Uterus (tissue), 4 donors: ENCODE results near the gene TMEM114. TPM values are rescaled to one million over a fixed set of nuclear protein-coding genes. Genes with fewer than 3 reads are reported as not detected.

Experiments used
- DNase-seq, 2 donors: peaks; one replicate each; pipeline ENCODE4 v3.0.0-alpha.2; 2019 to 2020
- H3K27ac ChIP-seq, 2 donors: fragments of 200-600 bp; sonication (generic); 1 replicate in 1 of 2; 2 replicates in 1 of 2; pipeline ENCODE4 v1.5.1; 2016 to 2018
- H3K27me3 ChIP-seq, 2 donors: fragments of 200-600 bp; sonication (generic); one replicate each; pipeline ENCODE4 v1.5.1; 2018 to 2019; ENCODE audit warnings: control low read depth in 1 of 2
- H3K36me3 ChIP-seq, 2 donors: fragments of 200-600 bp; sonication (generic); one replicate each; pipeline ENCODE4 v1.5.1; 2019; ENCODE audit warnings: control low read depth in 1 of 2
- H3K4me1 ChIP-seq, 2 donors: fragments of 200-600 bp; sonication (generic); one replicate each; pipeline ENCODE4 v1.5.1; 2018 to 2019; ENCODE audit warnings: control low read depth in 1 of 2
- H3K4me3 ChIP-seq, 2 donors: fragments of 200-600 bp; sonication (generic); 1 replicate in 1 of 2; 2 replicates in 1 of 2; pipeline ENCODE4 v1.5.1; 2018 to 2019; ENCODE audit warnings: mild to moderate bottlenecking in 1 of 2
- H3K9me3 ChIP-seq, 2 donors: fragments of 200-600 bp; sonication (generic); one replicate each; pipeline ENCODE4 v1.5.1; 2019; ENCODE audit warnings: control low read depth in 1 of 2
- CTCF ChIP-seq, 4 experiments: fragments of 200-600 bp in 2 of 4; fragments of 450-650 bp in 2 of 4; sonication (generic) in 2 of 4; IDR thresholded peaks; one replicate each; pipeline ENCODE4 v1.5.1; 2016 to 2019; ENCODE audit warnings: antibody characterized with exemption in 4 of 4, mild to moderate bottlenecking in 2 of 4, moderate library complexity in 1 of 4
- POLR2A ChIP-seq, 2 donors: fragments of 450-650 bp; IDR thresholded peaks; one replicate each; pipeline ENCODE4 v1.6.1; 2016; ENCODE audit warnings: antibody characterized with exemption in 2 of 2, mild to moderate bottlenecking in 1 of 2, moderate library complexity in 1 of 2
- intact Hi-C: fragments of 100-400 bp; cut with DNase I; formaldehyde crosslinking; loops from one replicate; pipeline ENCODE4 v1.15.1; 2023; ENCODE audit warnings: low total_unique reads
- total RNA-seq, 4 donors: library from RNA; depleted of rRNA in 3 of 4; stranded (reverse); fragments of >200 nt in 3 of 4; gene quantifications; one replicate each; pipeline versions ENCODE4 v1.1.0 to v1.2.4, GENCODE V29; 2014 to 2023
- donor health status: DM: yes; HTN: yes; CAD: no.

The TMEM114 gene
- total RNA-seq, 4 donors from 2014 or later: not detected

- intact Hi-C loops: no loop called here
- TF ChIP-seq CTCF (IDR thresholded peaks at IDR 0.05) (no peak), POLR2A (IDR thresholded peaks at IDR 0.05) (no peak)
- H3K27ac ChIP-seq: no peak overlapping the region
- no peaks in the 10 kb centered on the region for H3K27me3 ChIP-seq
- no peaks in the 10 kb centered on the region for H3K9me3 ChIP-seq
- no peaks in the 10 kb centered on the region for H3K4me1 ChIP-seq
- no peaks in the 10 kb centered on the region for H3K36me3 ChIP-seq
- H3K4me3 ChIP-seq: no peak overlapping the region
- DNase-seq: no peak
Observed at GRCh38 chr16:8626946-8627345, 36.6 kb upstream of the TMEM114 start.

- Histone ChIP-seq H3K27me3 (no peaks in the 10 kb centered on the region), H3K36me3 (no peaks in the 10 kb centered on the region), H3K4me3 (no peak overlapping the region), H3K4me1 (no peaks in the 10 kb centered on the region), H3K9me3 (no peaks in the 10 kb centered on the region), H3K27ac (no peak overlapping the region)
- no peak for DNase-seq
- intact Hi-C loops: no loop called here
- TF ChIP-seq CTCF (IDR thresholded peaks at IDR 0.05) (no peak), POLR2A (IDR thresholded peaks at IDR 0.05) (no peak)
Observed at GRCh38 chr16:8625491-8626087, 35.3 kb upstream of the TMEM114 start.

GRCh38 chr16:8623634-8624033 is 33.3 kb upstream of the TMEM114 start:
- no peak for DNase-seq
- intact Hi-C loops: no loop called here
- no peak overlapping the region for H3K4me3 ChIP-seq
- TF ChIP-seq CTCF (IDR thresholded peaks at IDR 0.05): no peak
- TF ChIP-seq POLR2A (IDR thresholded peaks at IDR 0.05): no peak
- H3K4me1 ChIP-seq: no peaks in the 10 kb centered on the region
- no peaks in the 10 kb centered on the region for H3K27me3 ChIP-seq
- H3K36me3 ChIP-seq: no peaks in the 10 kb centered on the region
- H3K27ac ChIP-seq: no peak overlapping the region
- H3K9me3 ChIP-seq: no peaks in the 10 kb centered on the region

GRCh38 chr16:8622315-8622656 is 32.0 kb upstream of the TMEM114 start:
- H3K9me3 ChIP-seq: no peaks in the 10 kb centered on the region
- no peaks in the 10 kb centered on the region for H3K36me3 ChIP-seq
- TF ChIP-seq CTCF (IDR thresholded peaks at IDR 0.05) (no peak), POLR2A (IDR thresholded peaks at IDR 0.05) (no peak)
- no peaks in the 10 kb centered on the region for H3K4me1 ChIP-seq
- intact Hi-C loops: no loop called here
- H3K27me3 ChIP-seq: no peaks in the 10 kb centered on the region
- peak overlapping the region; percentile 75 to 84 for H3K27ac ChIP-seq
- no peak for DNase-seq
- peak overlapping the region; percentile 87 to 90 for H3K4me3 ChIP-seq

- intact Hi-C loops: no loop called here
- H3K4me3 ChIP-seq: peak within 1 kb of the TSS; percentile 87 to 90
- no peaks in the 10 kb centered on the region for H3K9me3 ChIP-seq
- peak; percentile 85 to 89 for DNase-seq
- peak within 1 kb of the TSS; percentile 75 to 84 for H3K27ac ChIP-seq
- H3K4me1 ChIP-seq: no peaks in the 10 kb centered on the region
- no peaks in the 10 kb centered on the region for H3K27me3 ChIP-seq
- TF ChIP-seq CTCF (IDR thresholded peaks at IDR 0.05) (peak in 2 of 4 experiments; percentile 10 to 18), POLR2A (IDR thresholded peaks at IDR 0.05) (peak; percentile 57 to 82)
- H3K36me3 ChIP-seq: no peaks in the 10 kb centered on the region
Observed at GRCh38 chr16:8621572-8622314, 31.4 kb upstream of the TMEM114 start, which contains the start of gene METTL22. TSS of gene METTL22 (plus strand) at chr16:8621698. CDS start at chr16:8625666, 3,968 bp downstream.
